B cell (primary cell): ENCODE measurements around the gene CEACAM21. TPM values are rescaled to one million over a fixed set of nuclear protein-coding genes. Genes with fewer than 3 reads are reported as not detected.
A peak's percentile ranks its signal among the peaks of the same experiment; 100 is the strongest.

Experiments used
- ATAC-seq: fragments of 200-7000 bp; cut with Tn5 transposase; one replicate; pipeline ENCODE4 v1.10.0; 2021; ENCODE audit warnings: low read depth, mild to moderate bottlenecking, moderate number of reproducible peaks, moderate library complexity
- CTCF ChIA-PET: fragments of 350-600 bp; sonication (Branson Sonifier 250); formaldehyde crosslinking; loops from one replicate; lab custom pipeline; 2021; ENCODE audit warnings: antibody characterized with exemption, inconsistent platforms; lab: Charles Lee
- POLR2A ChIA-PET: fragments of 350-600 bp; sonication (Branson Sonifier 250); formaldehyde crosslinking; loops from one replicate; lab custom pipeline; 2021; ENCODE audit warnings: antibody characterized with exemption; lab: Charles Lee
- DNase-seq: peaks from one replicate; pipeline ENCODE4 v3.0.0; 2013
- H2AFZ ChIP-seq: 2 replicates; pipeline ENCODE4 v1.6.1; 2012; ENCODE audit warnings: mild to moderate bottlenecking, low read depth, low read length; ENCODE audit not compliant: insufficient read depth, poor library complexity, severe bottlenecking
- H3K27ac ChIP-seq, 2 donors: 1 replicate in 1 of 2; 2 replicates in 1 of 2; pipeline ENCODE4 v1.5.1; 2012 to 2013; ENCODE audit warnings: low read length in 2 of 2, mild to moderate bottlenecking in 2 of 2, moderate library complexity in 1 of 2
- H3K27me3 ChIP-seq, 4 experiments: fragments of 200-600 bp in 1 of 4; sonication (generic) in 1 of 4; replicated peaks in 1 of 4; 1 replicate in 2 of 4; 2 replicates in 2 of 4; pipeline versions ENCODE4 v1.6.1 to v1.7.0; 2013 to 2016; ENCODE audit warnings: low read length in 3 of 4, mild to moderate bottlenecking in 2 of 4, mixed read lengths in 1 of 4, moderate library complexity in 1 of 4; ENCODE audit not compliant: insufficient read depth in 4 of 4, control insufficient read depth in 3 of 4; ENCODE audit errors: control extremely low read depth in 1 of 4
- H3K36me3 ChIP-seq, 2 experiments: replicated peaks in 1 of 2; 1 replicate in 1 of 2; 2 replicates in 1 of 2; pipeline versions ENCODE4 v1.6.1 to v1.7.1; 2013; ENCODE audit warnings: low read length in 1 of 2; ENCODE audit not compliant: insufficient read depth in 2 of 2, control insufficient read depth in 1 of 2; ENCODE audit errors: control extremely low read depth in 1 of 2, extremely low read depth in 1 of 2
- H3K4me1 ChIP-seq, 2 donors: fragments of 200-600 bp in 1 of 2; sonication (generic) in 1 of 2; 1 replicate in 1 of 2; 2 replicates in 1 of 2; pipeline versions ENCODE4 v1.5.1 to v1.6.1; 2013 to 2017; ENCODE audit warnings: low read length in 2 of 2; ENCODE audit not compliant: control insufficient read depth in 2 of 2, insufficient read depth in 2 of 2
- H3K4me2 ChIP-seq: replicated peaks from 2 replicates; pipeline ENCODE3; 2012; ENCODE audit warnings: mild to moderate bottlenecking, low read depth, low read length; ENCODE audit not compliant: poor library complexity, severe bottlenecking
- H3K4me3 ChIP-seq, 5 experiments: fragments of 200-600 bp in 1 of 5; sonication (generic) in 1 of 5; 1 replicate in 3 of 5; 2 replicates in 2 of 5; pipeline versions ENCODE4 v1.5.1 to v1.7.0; 2011 to 2016; ENCODE audit warnings: low read length in 4 of 5, mild to moderate bottlenecking in 4 of 5, low read depth in 2 of 5, control low read depth in 1 of 5, moderate library complexity in 1 of 5; ENCODE audit not compliant: insufficient read depth in 1 of 5; ENCODE audit errors: control extremely low read depth in 1 of 5, extremely low read depth in 1 of 5
- H3K79me2 ChIP-seq: fragments of 200-600 bp; sonication (generic); one replicate; pipeline ENCODE4 v1.6.0; 2016; ENCODE audit warnings: low read length; ENCODE audit not compliant: control insufficient read depth, insufficient read depth
- H3K9ac ChIP-seq: fragments of 200-600 bp; sonication (generic); 2 replicates; pipeline ENCODE4 v1.6.1; 2017; ENCODE audit warnings: mild to moderate bottlenecking, low read length, moderate library complexity
- H3K9me3 ChIP-seq, 3 donors: one replicate each; pipeline versions ENCODE4 v1.6.1 to v1.7.1; 2013; ENCODE audit warnings: low read length in 2 of 3; ENCODE audit not compliant: control insufficient read depth in 2 of 3, insufficient read depth in 1 of 3; ENCODE audit errors: control extremely low read depth in 1 of 3
- H4K20me1 ChIP-seq: 2 replicates; pipeline ENCODE4 v1.6.0; 2012; ENCODE audit warnings: mild to moderate bottlenecking, low read length; ENCODE audit not compliant: insufficient read depth, control insufficient read depth, poor library complexity, severe bottlenecking
- H3K27ac Mint-ChIP-seq: one replicate; pipeline ENCODE4 v1.8.0; 2021; ENCODE audit warnings: mixed read lengths
- H3K27me3 Mint-ChIP-seq: one replicate; pipeline ENCODE4 v1.8.0; 2021; ENCODE audit warnings: mixed read lengths
- H3K4me1 Mint-ChIP-seq: one replicate; pipeline ENCODE4 v1.8.0; 2021; ENCODE audit warnings: mixed read lengths
- H3K4me3 Mint-ChIP-seq: one replicate; pipeline ENCODE4 v1.8.0; 2021; ENCODE audit warnings: mixed read lengths
- H3K9me3 Mint-ChIP-seq: one replicate; pipeline ENCODE4 v1.8.0; 2022; ENCODE audit warnings: mixed read lengths; ENCODE audit not compliant: insufficient read depth
- CTCF ChIP-seq: fragments of 200-600 bp; IDR thresholded peaks from one replicate; pipeline ENCODE4 v1.8.0; 2022; ENCODE audit warnings: antibody characterized with exemption, mild to moderate bottlenecking
- EZH2 ChIP-seq: IDR thresholded peaks from 2 replicates; pipeline ENCODE4 v1.6.1; 2012; ENCODE audit warnings: borderline replicate concordance, low read depth, mild to moderate bottlenecking, moderate library complexity, low read length; ENCODE audit not compliant: insufficient read depth, poor library complexity, severe bottlenecking
- WGBS: methylation state at CpG from one replicate; pipeline ENCODE4 v1.1.5; 2013; ENCODE audit warnings: missing lambda C conversion rate; ENCODE audit not compliant: insufficient coverage; 5-methylcytosine and 5-hydroxymethylcytosine counted together
- intact Hi-C: fragments of 100-400 bp; cut with micrococcal nuclease; formaldehyde crosslinking; loops from one replicate; pipeline ENCODE4 v1.10.0; 2022
- polyA plus RNA-seq: library from polyadenylated mRNA; depleted of rRNA; stranded (reverse); fragments of >200 nt; gene quantifications from 2 replicates; pipeline ENCODE4 v1.2.3, GENCODE V29; 2012
- total RNA-seq, 2 donors: library from RNA; stranded (reverse); fragments of 120-200 nt in 1 of 2; gene quantifications; 1 replicate in 1 of 2; 2 replicates in 1 of 2; pipeline versions ENCODE4 v1.2.3 to v1.2.4, GENCODE V29; 2013 to 2022

CEACAM21 gene
- total and polyA plus RNA-seq, 2 donors (not counting 1 experiment from before 2014, with no cell fraction given), result 18.9 to 27.3 TPM

- Mint-ChIP-seq H3K27me3 (no peaks in the 10 kb centered on the region), H3K4me1 (peaks cover 62% of the 10 kb centered on the region), H3K4me3 (peak overlapping the region; percentile 86), H3K27ac (peak overlapping the region; percentile 100), H3K9me3 (no peaks in the 10 kb centered on the region)
- peak overlapping the region; percentile 80 for H3K4me2 ChIP-seq
- ChIA-PET CTCF (interaction anchor here (0.6 to 16.4 kb wide), 8 partner anchors 7 to 797 kb away, joined by 4 to 549 read pairs (median 8); partner anchors contain the start of gene CEACAM21), POLR2A (interaction anchor here (1.2 to 2.8 kb wide), 4 partner anchors 10 to 25 kb away, joined by 3 to 17 read pairs (median 8); no protein-coding TSS in a partner anchor)
- H3K9me3 ChIP-seq, result no peaks in the 10 kb centered on the region
- H3K79me2 ChIP-seq, result peaks cover 57% of the 10 kb centered on the region
- H4K20me1 ChIP-seq, result no peaks in the 10 kb centered on the region
- no peak for TF ChIP-seq EZH2
- TF ChIP-seq CTCF, result no peak
- no peaks in the 10 kb centered on the region for H3K36me3 ChIP-seq
- H3K4me1 ChIP-seq, result peaks cover 51 to 52% of the 10 kb centered on the region in 2 donors
- 2% methylated on average over 6 of the region's 6 CpGs for WGBS
- DNase-seq (peak; percentile 44), ATAC-seq (no peak)
- peak overlapping the region in 4 of 5 experiments; percentile 44 to 63 (median 52) for H3K4me3 ChIP-seq
- peak overlapping the region; percentile 72 for H2AFZ ChIP-seq
- peak overlapping the region; percentile 78 to 92 for H3K27ac ChIP-seq
- H3K27me3 ChIP-seq, result no peaks in the 10 kb centered on the region
- peak overlapping the region; percentile 61 for H3K9ac ChIP-seq
- intact Hi-C loops, result loop anchor here (5.0 kb wide), 1 partner anchor 283 kb away; the partner anchor contains the start of gene HNRNPUL1
Measured at GRCh38 chr19:41545547-41545946, 30.4 kb upstream of the CEACAM21 start.

DNA sequence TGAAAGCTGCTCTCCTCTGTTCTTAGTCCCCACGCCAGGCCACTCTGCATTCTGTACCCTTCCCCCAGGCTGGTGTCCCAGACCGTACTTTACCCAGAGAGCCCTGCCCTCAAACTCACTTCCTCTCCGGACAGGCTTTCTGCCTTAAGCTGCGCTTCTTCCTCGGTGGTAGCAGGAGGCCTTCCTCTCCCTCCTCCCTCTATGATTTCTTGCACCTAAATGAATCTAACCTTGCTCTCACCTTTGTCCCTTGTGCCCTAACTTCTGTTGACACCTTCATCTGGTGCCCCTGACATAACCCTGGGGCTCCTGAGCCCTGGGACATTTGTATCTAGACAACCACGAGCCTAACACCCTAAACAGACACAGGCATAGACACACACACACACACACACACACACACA lies 29.6 kb upstream of the CEACAM21 start:
- H3K9me3 ChIP-seq, result no peaks in the 10 kb centered on the region
- H3K4me2 ChIP-seq, result peak overlapping the region; percentile 80
- ATAC-seq (peak; percentile 68), DNase-seq (peak; percentile 76)
- H3K27ac Mint-ChIP-seq, result peak overlapping the region; percentile 100
- H3K27me3 Mint-ChIP-seq, result no peaks in the 10 kb centered on the region
- 4% methylated on average over 6 of the region's 6 CpGs for WGBS
- no peaks in the 10 kb centered on the region for H3K9me3 Mint-ChIP-seq
- H3K27ac ChIP-seq, result peak overlapping the region; percentile 78 to 92
- H3K36me3 ChIP-seq, result peaks cover 0 to 4% of the 10 kb centered on the region in 2 experiments
- peak overlapping the region; percentile 61 for H3K9ac ChIP-seq
- H3K4me1 Mint-ChIP-seq, result peaks cover 66% of the 10 kb centered on the region
- H3K4me3 Mint-ChIP-seq, result peak overlapping the region; percentile 86
- ChIA-PET CTCF (interaction anchor here (0.7 to 16.4 kb wide), 11 partner anchors 8 to 1200 kb away, joined by 3 to 549 read pairs (median 5); partner anchors contain the start of gene CEACAM21), POLR2A (interaction anchor here (0.5 to 2.8 kb wide), 8 partner anchors 9 to 726 kb away, joined by 3 to 17 read pairs (median 5); partner anchors contain the start of gene ERICH4)
- H3K27me3 ChIP-seq, result no peaks in the 10 kb centered on the region
- peak overlapping the region; percentile 72 for H2AFZ ChIP-seq
- peaks cover 53 to 57% of the 10 kb centered on the region in 2 donors for H3K4me1 ChIP-seq
- intact Hi-C loops, result loop anchor here (5.0 kb wide), 1 partner anchor 284 kb away; the partner anchor contains the start of gene HNRNPUL1
- TF ChIP-seq CTCF (no peak), EZH2 (no peak)
- peaks cover 66% of the 10 kb centered on the region for H3K79me2 ChIP-seq
- no peaks in the 10 kb centered on the region for H4K20me1 ChIP-seq
- H3K4me3 ChIP-seq, result peak overlapping the region in 4 of 5 experiments; percentile 44 to 63 (median 52)
